PC-9 (cell line): ENCODE measurements around the gene CCDC92. TPM values are rescaled to one million over a fixed set of nuclear protein-coding genes. Genes with fewer than 3 reads are reported as not detected.

Experiments used
- BruUV-seq: library from RNA; stranded (reverse); fragments of 400-500 nt; replicated peaks from 2 replicates; lab custom pipeline; 2021; lab: Mats Ljungman, UMichigan
- CTCF ChIA-PET: fragments of 300-600 bp; sonication (Branson Sonifier 250); formaldehyde crosslinking; loops from one replicate; lab custom pipeline; 2022; ENCODE audit warnings: antibody characterized with exemption; lab: Charles Lee
- POLR2A ChIA-PET: fragments of 300-600 bp; sonication (Branson Sonifier 250); formaldehyde crosslinking; loops from one replicate; lab custom pipeline; 2022; ENCODE audit warnings: antibody characterized with exemption; ENCODE audit not compliant: unreplicated experiment; lab: Charles Lee
- DNase-seq, 2 experiments: peaks; one replicate each; pipeline versions ENCODE4 v3.0.0 to v3.0.0-alpha.2; 2015 to 2022; ENCODE audit warnings: mixed read lengths in 1 of 2
- H2AFZ ChIP-seq: fragments of 200-600 bp; sonication (generic); 2 replicates; pipeline ENCODE4 v1.8.1; 2017; ENCODE audit warnings: antibody characterized with exemption
- H3F3A ChIP-seq: fragments of 200-600 bp; sonication (generic); 2 replicates; pipeline ENCODE4 v1.8.1; 2017; ENCODE audit warnings: antibody characterized with exemption, mild to moderate bottlenecking, low read depth; ENCODE audit not compliant: insufficient read depth
- H3K27ac ChIP-seq: fragments of 200-600 bp; sonication (generic); 2 replicates; pipeline ENCODE4 v1.6.1; 2016; ENCODE audit warnings: mixed run types
- H3K27me3 ChIP-seq: fragments of 200-600 bp; sonication (generic); 2 replicates; pipeline ENCODE4 v1.6.1; 2016; ENCODE audit warnings: low read depth, mixed run types; ENCODE audit not compliant: insufficient read depth
- H3K36me3 ChIP-seq: fragments of 200-600 bp; sonication (generic); 2 replicates; pipeline ENCODE4 v1.6.1; 2016; ENCODE audit warnings: low read depth, mixed run types
- H3K4me1 ChIP-seq: fragments of 200-600 bp; sonication (generic); replicated peaks from 2 replicates; pipeline ENCODE4 v1.6.1; 2016; ENCODE audit warnings: mixed run types; ENCODE audit not compliant: insufficient read depth
- H3K4me2 ChIP-seq: fragments of 200-600 bp; sonication (generic); 2 replicates; pipeline ENCODE4 v1.6.1; 2017; ENCODE audit warnings: mixed run types
- H3K4me3 ChIP-seq: fragments of 200-600 bp; sonication (generic); 2 replicates; pipeline ENCODE4 v1.6.1; 2016; ENCODE audit warnings: mixed run types
- H3K79me2 ChIP-seq: fragments of 200-600 bp; sonication (generic); 2 replicates; pipeline ENCODE4 v1.6.1; 2017; ENCODE audit warnings: low read depth, mixed run types
- H3K9me2 ChIP-seq: fragments of 200-600 bp; sonication (generic); 2 replicates; pipeline ENCODE4 v1.8.1; 2017; ENCODE audit warnings: mild to moderate bottlenecking; ENCODE audit not compliant: insufficient read depth
- H3K9me3 ChIP-seq: fragments of 200-600 bp; sonication (generic); 2 replicates; pipeline ENCODE4 v1.8.1; 2016; ENCODE audit warnings: low read depth; ENCODE audit not compliant: insufficient read depth
- H4K20me1 ChIP-seq: fragments of 200-600 bp; sonication (generic); 2 replicates; pipeline ENCODE4 v1.8.1; 2017; ENCODE audit not compliant: insufficient read depth
- CTCF ChIP-seq: fragments of 200-600 bp; sonication (generic); conservative IDR thresholded peaks from 2 replicates; pipeline ENCODE4 v1.6.1; 2017; ENCODE audit warnings: mixed run types, antibody characterized with exemption, mild to moderate bottlenecking, moderate library complexity
- EZH2 ChIP-seq: fragments of 200-600 bp; sonication (generic); IDR thresholded peaks from 2 replicates; pipeline ENCODE4 v1.8.0; 2017; ENCODE audit warnings: antibody characterized with exemption, low read depth
- intact Hi-C: fragments of 100-400 bp; cut with micrococcal nuclease; formaldehyde crosslinking; loops from one replicate; pipeline ENCODE4 v1.10.0; 2022; ENCODE audit not compliant: unreplicated experiment
- total RNA-seq: library from RNA; stranded (reverse); gene quantifications from 2 replicates; pipeline ENCODE4 v1.2.3, GENCODE V29; 2021

Gene CCDC92
- total RNA-seq, 1 experiment from 2014 or later, result 28.0 TPM

- intact Hi-C loops, result no loop called here
- Histone ChIP-seq H3K79me2 (no peaks in the 10 kb centered on the region), H3K36me3 (no peaks in the 10 kb centered on the region), H3K27me3 (no peaks in the 10 kb centered on the region), H3F3A (0 out of 2 replicates have a peak, but pooled peaks cover 2% of the 10 kb centered on the region), H3K27ac (no peak overlapping the region), H2AFZ (no peak overlapping the region), H3K4me3 (no peak overlapping the region), H3K9me2 (no peaks in the 10 kb centered on the region), H3K4me1 (no peaks in the 10 kb centered on the region), H4K20me1 (no peaks in the 10 kb centered on the region), H3K4me2 (no peak overlapping the region), H3K9me3 (no peaks in the 10 kb centered on the region)
- TF ChIP-seq CTCF, result no peak
- no peak for TF ChIP-seq EZH2
- DNase-seq, result no peak
- no TSS peak for BruUV-seq
- CTCF ChIA-PET, result no interaction called here
- POLR2A ChIA-PET, result interaction anchor here (0.6 kb wide), 1 partner anchor 1444 kb away, joined by 4 read pairs; no protein-coding TSS in a partner anchor
Measured at GRCh38 chr12:123965382-123965781, 7.2 kb downstream of the CCDC92 start.

DNA sequence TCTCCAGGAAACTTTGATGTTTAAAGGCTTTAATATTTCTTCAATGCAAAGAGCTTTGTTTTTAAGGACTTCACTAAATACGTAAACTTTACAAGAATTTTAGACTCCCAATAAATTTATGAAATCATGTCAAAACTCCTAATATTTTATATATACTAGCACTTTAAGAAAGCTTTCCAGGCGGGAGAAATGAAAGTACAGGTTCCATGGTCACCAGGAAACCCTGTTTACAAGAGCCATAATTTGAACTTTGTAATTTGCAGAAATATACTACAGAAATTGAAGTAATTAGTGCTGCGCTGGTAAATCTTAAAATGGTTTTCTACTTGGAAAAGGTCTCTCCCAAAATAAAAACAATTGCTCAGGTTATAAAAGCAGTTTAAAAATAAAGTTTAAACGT is 8.8 kb downstream of the CCDC92 start:
- intact Hi-C loops, result no loop called here
- CTCF ChIA-PET, result no interaction called here

GRCh38 chr12:123962513-123962912 is 10.1 kb downstream of the CCDC92 start:
- no peaks in the 10 kb centered on the region for H3K36me3 ChIP-seq
- H3K27ac ChIP-seq, result no peak overlapping the region
- no peaks in the 10 kb centered on the region for H3F3A ChIP-seq
- no TSS peak for BruUV-seq
- H3K9me3 ChIP-seq, result no peaks in the 10 kb centered on the region
- no peak overlapping the region for H3K4me3 ChIP-seq
- no peak for TF ChIP-seq CTCF
- TF ChIP-seq EZH2, result no peak
- no peaks in the 10 kb centered on the region for H3K9me2 ChIP-seq
- H3K4me2 ChIP-seq, result no peak overlapping the region
- H4K20me1 ChIP-seq, result no peaks in the 10 kb centered on the region
- ChIA-PET CTCF (no interaction called here), POLR2A (interaction anchor here (0.7 kb wide), 1 partner anchor 14 kb away, joined by 7 read pairs; no protein-coding TSS in a partner anchor)
- intact Hi-C loops, result no loop called here
- H2AFZ ChIP-seq, result no peak overlapping the region
- H3K4me1 ChIP-seq, result no peaks in the 10 kb centered on the region
- DNase-seq, result no peak
- no peaks in the 10 kb centered on the region for H3K27me3 ChIP-seq
- H3K79me2 ChIP-seq, result no peaks in the 10 kb centered on the region

More for the DNA sequence above, 8.8 kb downstream of the CCDC92 start:
- Histone ChIP-seq H2AFZ (no peak overlapping the region), H3K4me2 (no peak overlapping the region), H3K4me1 (no peaks in the 10 kb centered on the region), H3K36me3 (no peaks in the 10 kb centered on the region), H3K79me2 (no peaks in the 10 kb centered on the region), H4K20me1 (no peaks in the 10 kb centered on the region), H3K27ac (no peak overlapping the region), H3K9me3 (no peaks in the 10 kb centered on the region), H3K27me3 (no peaks in the 10 kb centered on the region), H3K4me3 (no peak overlapping the region), H3K9me2 (no peaks in the 10 kb centered on the region), H3F3A (0 out of 2 replicates have a peak, but pooled peaks cover 2% of the 10 kb centered on the region)
- no TSS peak for BruUV-seq
- TF ChIP-seq EZH2 (no peak), CTCF (no peak)
- no peak for DNase-seq
- POLR2A ChIA-PET, result no interaction called here
